Effector memory CD8-positive, alpha-beta T cell (primary cell): ENCODE data around the gene SRGAP1.
A peak's percentile ranks its signal among the peaks of the same experiment; 100 is the strongest.

ENCODE experiments used
- ATAC-seq: fragments of 150-1000 bp; cut with Tn5 transposase; replicated peaks from 2 replicates; pipeline ENCODE4 v1.10.0; 2021; ENCODE audit warnings: mild to moderate bottlenecking, moderate library complexity
- DNase-seq, 3 experiments: peaks; one replicate each; pipeline ENCODE4 v3.0.0; 2021
- H3K27ac Mint-ChIP-seq, 2 donors: one replicate each; pipeline ENCODE4 v1.8.0; 2022; ENCODE audit warnings: mild to moderate bottlenecking in 2 of 2, mixed read lengths in 2 of 2, moderate library complexity in 2 of 2
- H3K27me3 Mint-ChIP-seq, 2 donors: one replicate each; pipeline ENCODE4 v1.8.0; 2022; ENCODE audit warnings: mixed read lengths in 2 of 2
- H3K36me3 Mint-ChIP-seq: one replicate; pipeline ENCODE4 v1.8.0; 2022; ENCODE audit warnings: mild to moderate bottlenecking, moderate library complexity, mixed read lengths; ENCODE audit not compliant: insufficient read depth
- H3K4me1 Mint-ChIP-seq, 2 donors: one replicate each; pipeline ENCODE4 v1.8.0; 2022; ENCODE audit warnings: low read depth in 2 of 2, mixed read lengths in 2 of 2
- H3K4me3 Mint-ChIP-seq, 2 donors: one replicate each; pipeline ENCODE4 v1.8.0; 2022; ENCODE audit warnings: mild to moderate bottlenecking in 2 of 2, mixed read lengths in 2 of 2, moderate library complexity in 2 of 2
- H3K9me3 Mint-ChIP-seq, 2 donors: one replicate each; pipeline ENCODE4 v1.8.0; 2022; ENCODE audit warnings: mixed read lengths in 2 of 2

Gene SRGAP1

GRCh38 chr12:63909746-63910145 is 65.2 kb downstream of the SRGAP1 start:
- ATAC-seq (no peak), DNase-seq (no peak)
- H3K4me1 Mint-ChIP-seq = no peaks in the 10 kb centered on the region
- no peaks in the 10 kb centered on the region for H3K9me3 Mint-ChIP-seq
- H3K36me3 Mint-ChIP-seq = peaks cover 5% of the 10 kb centered on the region
- no peak overlapping the region for H3K4me3 Mint-ChIP-seq
- no peaks in the 10 kb centered on the region for H3K27me3 Mint-ChIP-seq
- H3K27ac Mint-ChIP-seq = no peak overlapping the region

GRCh38 chr12:63911341-63911740 is 66.8 kb downstream of the SRGAP1 start:
- no peaks in the 10 kb centered on the region for H3K9me3 Mint-ChIP-seq
- ATAC-seq (no peak), DNase-seq (no peak)
- no peak overlapping the region for H3K4me3 Mint-ChIP-seq
- no peaks in the 10 kb centered on the region for H3K4me1 Mint-ChIP-seq
- H3K27me3 Mint-ChIP-seq = peaks cover 0 to under 1% of the 10 kb centered on the region in 2 donors
- peaks cover 6% of the 10 kb centered on the region for H3K36me3 Mint-ChIP-seq
- H3K27ac Mint-ChIP-seq = no peak overlapping the region

- Mint-ChIP-seq H3K4me3 (no peak overlapping the region), H3K9me3 (no peaks in the 10 kb centered on the region), H3K36me3 (peaks cover 6% of the 10 kb centered on the region), H3K4me1 (no peaks in the 10 kb centered on the region), H3K27ac (no peak overlapping the region), H3K27me3 (peaks cover 0 to 6% of the 10 kb centered on the region in 2 donors)
- DNase-seq = no peak
- no peak for ATAC-seq
Observed at GRCh38 chr12:63912651-63913050, 68.2 kb downstream of the SRGAP1 start.

DNA sequence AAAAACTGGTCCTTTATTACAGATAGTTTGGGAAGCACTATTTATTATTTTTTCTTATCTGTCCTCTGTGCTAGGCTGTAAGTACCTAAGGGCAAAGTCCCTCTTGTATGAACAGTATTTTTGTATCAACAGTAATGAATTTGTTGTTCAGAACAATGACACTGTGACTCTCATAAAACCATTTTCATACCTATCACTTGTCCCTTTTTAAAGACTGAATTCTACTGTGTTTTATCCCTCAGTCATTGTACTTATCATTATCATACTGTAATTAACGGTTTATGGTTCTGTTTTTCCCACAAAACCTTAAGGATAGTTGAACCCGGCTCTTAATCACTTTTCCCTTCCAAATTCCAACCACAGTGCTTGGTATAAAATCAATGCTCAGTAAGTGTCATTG is 69.4 kb downstream of the SRGAP1 start:
- Mint-ChIP-seq H3K4me1 (no peaks in the 10 kb centered on the region), H3K4me3 (no peak overlapping the region), H3K27me3 (peaks cover 0 to 6% of the 10 kb centered on the region in 2 donors), H3K36me3 (peaks cover 6% of the 10 kb centered on the region), H3K9me3 (no peaks in the 10 kb centered on the region), H3K27ac (no peak overlapping the region)
- ATAC-seq (no peak), DNase-seq (no peak)

DNA sequence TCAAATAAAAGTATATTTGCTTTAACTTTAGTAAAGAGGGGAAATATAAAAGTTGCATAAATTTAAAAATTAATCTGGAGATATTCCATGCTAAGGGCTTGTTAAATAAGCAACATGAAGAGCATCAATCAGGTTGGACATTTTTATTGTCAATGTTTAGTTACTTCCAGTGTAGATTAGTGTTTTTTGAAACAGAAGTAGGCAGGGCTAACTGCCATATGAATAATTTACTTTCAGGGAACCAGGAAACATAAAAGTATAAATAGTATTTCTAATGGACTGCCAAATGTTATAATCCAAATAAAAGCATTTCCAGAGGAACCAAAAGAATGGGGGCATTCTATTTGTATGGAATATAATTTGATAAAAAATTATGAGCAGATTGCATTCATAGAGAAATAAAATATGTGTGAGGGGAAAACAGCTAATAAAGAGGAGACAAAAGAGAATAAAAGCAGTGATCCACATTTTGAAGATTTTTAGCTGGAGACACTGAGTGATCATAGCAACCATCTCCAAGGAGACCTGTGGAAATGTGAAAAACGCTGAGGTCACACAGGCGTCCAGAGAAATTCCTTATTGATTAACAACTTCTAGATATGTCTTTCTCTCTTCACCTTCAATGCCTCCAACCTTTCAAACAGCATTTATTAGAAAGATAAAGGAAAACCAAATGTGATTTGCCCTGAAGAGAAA is 70.8 kb downstream of the SRGAP1 start:
- no peak overlapping the region for H3K27ac Mint-ChIP-seq
- no peak for DNase-seq
- peaks cover 6% of the 10 kb centered on the region for H3K36me3 Mint-ChIP-seq
- no peak overlapping the region for H3K4me3 Mint-ChIP-seq
- no peak for ATAC-seq
- no peaks in the 10 kb centered on the region for H3K4me1 Mint-ChIP-seq
- H3K9me3 Mint-ChIP-seq = no peaks in the 10 kb centered on the region
- H3K27me3 Mint-ChIP-seq = peaks cover 0 to 6% of the 10 kb centered on the region in 2 donors

DNA sequence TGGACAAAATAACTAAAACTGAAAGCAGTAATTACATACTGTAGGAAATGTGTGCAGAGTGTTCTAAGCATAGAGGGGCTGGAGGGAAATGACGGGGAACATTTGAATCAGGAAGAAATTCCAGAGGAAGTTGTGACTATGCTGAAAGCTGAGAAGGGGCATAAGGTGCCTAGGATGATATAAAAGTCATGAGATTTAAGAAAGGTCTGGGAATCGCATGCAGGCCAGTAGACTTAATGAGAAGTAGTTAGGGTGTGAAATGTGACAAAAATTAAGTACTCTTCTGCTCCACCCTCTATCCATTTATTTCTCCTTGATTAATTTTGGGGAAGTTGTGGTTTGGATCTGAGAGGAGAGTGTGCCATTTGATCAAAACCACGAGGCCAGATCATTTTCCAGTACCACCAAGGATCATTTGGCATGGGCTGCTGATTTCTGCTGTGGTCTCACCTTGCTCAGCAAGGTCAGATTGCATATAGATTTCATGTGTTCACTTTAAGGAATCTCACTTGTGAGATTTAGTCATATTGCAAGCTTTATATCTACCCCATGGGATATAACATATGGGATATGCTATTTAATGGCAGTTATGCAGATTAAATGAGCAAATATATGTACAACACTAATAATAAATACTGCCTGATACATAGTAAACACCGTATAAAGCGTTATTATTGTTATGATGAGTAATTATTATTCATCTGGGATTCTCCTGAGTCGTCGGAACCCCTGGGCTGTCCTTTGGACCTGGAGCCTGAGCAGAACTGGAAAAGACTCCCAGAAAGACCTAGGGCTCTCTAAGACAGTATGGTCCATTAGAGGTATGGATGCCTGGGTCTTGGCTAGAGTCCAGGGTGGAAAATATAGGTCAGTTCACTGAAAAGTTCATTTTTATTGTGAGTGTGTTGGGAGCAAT is 72.3 kb downstream of the SRGAP1 start:
- H3K27ac Mint-ChIP-seq = no peak overlapping the region
- ATAC-seq (no peak), DNase-seq (no peak)
- H3K36me3 Mint-ChIP-seq = peaks cover 3% of the 10 kb centered on the region
- no peaks in the 10 kb centered on the region for H3K9me3 Mint-ChIP-seq
- no peak overlapping the region for H3K4me3 Mint-ChIP-seq
- H3K27me3 Mint-ChIP-seq = peaks cover 0 to 6% of the 10 kb centered on the region in 2 donors
- no peaks in the 10 kb centered on the region for H3K4me1 Mint-ChIP-seq

DNA sequence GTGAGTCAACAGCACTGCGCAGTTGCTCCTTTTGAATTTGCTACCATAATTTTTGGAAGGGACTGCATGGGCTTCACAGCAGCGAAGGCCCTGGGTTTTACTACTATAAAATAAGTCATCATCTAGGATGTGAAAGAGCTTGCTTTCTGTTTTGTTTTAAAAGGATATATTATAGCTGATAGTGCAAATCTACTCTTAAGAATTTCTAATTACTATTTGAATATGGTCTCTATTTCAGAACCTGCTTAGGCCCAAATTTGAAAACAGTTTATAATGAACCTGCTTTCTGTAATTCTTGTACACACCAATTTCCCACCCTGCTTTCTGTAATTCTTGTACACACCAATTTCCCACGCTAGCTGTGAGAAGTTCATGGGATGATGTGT is 73.0 kb downstream of the SRGAP1 start:
- Mint-ChIP-seq H3K4me3 (no peak overlapping the region), H3K27me3 (peaks cover 0 to 6% of the 10 kb centered on the region in 2 donors), H3K4me1 (no peaks in the 10 kb centered on the region), H3K36me3 (peaks cover 3% of the 10 kb centered on the region), H3K9me3 (no peaks in the 10 kb centered on the region), H3K27ac (no peak overlapping the region)
- ATAC-seq (no peak), DNase-seq (no peak)

GRCh38 chr12:63917864-63918799 is 73.6 kb downstream of the SRGAP1 start:
- peak; percentile 27 for ATAC-seq
- Mint-ChIP-seq H3K4me1 (no peaks in the 10 kb centered on the region), H3K27ac (no peak overlapping the region), H3K9me3 (no peaks in the 10 kb centered on the region), H3K36me3 (peaks cover 3% of the 10 kb centered on the region), H3K27me3 (peaks cover 0 to 6% of the 10 kb centered on the region in 2 donors), H3K4me3 (no peak overlapping the region)
- no peak for DNase-seq

- no peaks in the 10 kb centered on the region for H3K4me1 Mint-ChIP-seq
- peaks cover 0 to 6% of the 10 kb centered on the region in 2 donors for H3K27me3 Mint-ChIP-seq
- no peak for DNase-seq
Observed at GRCh38 chr12:63918800-63919300, 74.3 kb downstream of the SRGAP1 start.

DNA sequence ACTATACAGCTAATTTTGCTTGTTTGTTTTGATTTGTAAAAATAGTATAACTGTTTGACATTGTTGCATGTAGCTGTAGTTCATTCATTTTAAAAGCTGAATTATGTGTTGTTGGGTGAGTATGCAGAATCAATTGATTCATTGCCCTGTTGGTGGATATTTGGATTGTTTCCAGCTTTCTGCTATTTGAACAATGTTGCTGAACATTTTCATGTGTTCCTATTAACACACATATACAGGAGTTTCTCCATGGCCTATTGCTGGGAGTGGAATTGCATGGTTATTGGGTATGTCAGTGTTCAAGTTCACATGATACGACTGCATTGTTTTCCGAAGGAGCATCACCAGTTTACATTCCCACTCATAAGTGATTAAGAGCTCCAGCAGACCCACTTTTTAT is 75.3 kb downstream of the SRGAP1 start:
- Mint-ChIP-seq H3K4me1 (no peaks in the 10 kb centered on the region), H3K27me3 (peaks cover 0 to 6% of the 10 kb centered on the region in 2 donors), H3K36me3 (peaks cover under 1% of the 10 kb centered on the region), H3K9me3 (no peaks in the 10 kb centered on the region), H3K27ac (no peak overlapping the region), H3K4me3 (no peak overlapping the region)
- DNase-seq (no peak), ATAC-seq (no peak)

More at GRCh38 chr12:63918800-63919300, 74.3 kb downstream of the SRGAP1 start:
- no peak for ATAC-seq
- Mint-ChIP-seq H3K36me3 (peaks cover 3% of the 10 kb centered on the region), H3K9me3 (no peaks in the 10 kb centered on the region), H3K4me3 (no peak overlapping the region), H3K27ac (no peak overlapping the region)

GRCh38 chr12:63921157-63921556 is 76.7 kb downstream of the SRGAP1 start:
- H3K27ac Mint-ChIP-seq = no peak overlapping the region
- no peaks in the 10 kb centered on the region for H3K36me3 Mint-ChIP-seq
- H3K27me3 Mint-ChIP-seq = peaks cover 0 to 6% of the 10 kb centered on the region in 2 donors
- DNase-seq = no peak
- H3K4me3 Mint-ChIP-seq = no peak overlapping the region
- H3K9me3 Mint-ChIP-seq = no peaks in the 10 kb centered on the region
- no peak for ATAC-seq
- no peaks in the 10 kb centered on the region for H3K4me1 Mint-ChIP-seq

DNA sequence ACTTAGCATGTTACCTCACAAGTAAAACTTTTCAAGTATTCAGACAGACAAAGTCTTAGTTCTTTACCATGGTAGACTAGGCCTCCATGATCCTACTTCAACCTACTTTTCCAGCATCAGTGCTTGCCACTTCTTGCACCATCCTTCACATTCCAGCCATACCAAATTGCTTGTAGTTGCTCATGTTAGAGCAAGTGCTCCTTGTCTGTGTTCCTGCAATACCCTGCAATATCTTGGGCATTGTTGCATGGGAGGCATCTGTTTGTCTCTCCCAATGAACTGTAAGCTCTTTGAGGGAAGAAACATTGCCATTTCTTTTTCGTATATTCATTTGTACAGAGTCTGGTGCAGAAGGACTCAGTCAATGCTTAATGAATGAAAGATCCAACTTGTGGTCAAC is 78.0 kb downstream of the SRGAP1 start:
- ATAC-seq (no peak), DNase-seq (no peak)
- Mint-ChIP-seq H3K36me3 (no peaks in the 10 kb centered on the region), H3K27ac (no peak overlapping the region), H3K4me1 (no peaks in the 10 kb centered on the region), H3K27me3 (peaks cover 0 to 4% of the 10 kb centered on the region in 2 donors), H3K9me3 (no peaks in the 10 kb centered on the region), H3K4me3 (no peak overlapping the region)

DNA sequence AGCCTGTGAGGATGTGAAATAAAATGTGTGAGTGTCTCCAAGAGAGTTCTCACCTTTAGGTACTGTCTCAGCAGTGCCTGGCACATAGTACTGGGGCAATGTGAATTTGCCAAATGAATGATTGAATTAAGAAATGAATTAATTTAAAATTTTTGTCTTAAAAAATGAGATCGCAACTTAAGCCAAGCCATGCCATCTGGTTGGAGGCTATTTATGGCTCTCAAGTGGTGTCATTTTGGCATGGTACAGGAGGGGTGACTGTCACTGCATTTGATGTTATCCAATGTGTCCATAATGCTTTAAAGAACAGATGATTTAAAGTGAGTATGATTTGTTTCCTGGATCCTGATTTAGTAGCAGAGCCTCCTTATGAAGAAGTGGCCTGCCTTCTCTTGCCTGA is 80.3 kb downstream of the SRGAP1 start:
- H3K4me1 Mint-ChIP-seq = no peaks in the 10 kb centered on the region
- peaks cover 0 to 6% of the 10 kb centered on the region in 2 donors for H3K27me3 Mint-ChIP-seq
- no peaks in the 10 kb centered on the region for H3K9me3 Mint-ChIP-seq
- DNase-seq (no peak), ATAC-seq (no peak)
- no peak overlapping the region for H3K27ac Mint-ChIP-seq
- H3K4me3 Mint-ChIP-seq = no peak overlapping the region
- H3K36me3 Mint-ChIP-seq = no peaks in the 10 kb centered on the region
